Duodenal mucosa (tissue), 2 donors: ENCODE measurements around the gene TRPM4.

Experiments
- H3K27ac ChIP-seq: one replicate; pipeline ENCODE4 v1.7.0; 2013; ENCODE audit warnings: low read depth, low read length
- H3K27me3 ChIP-seq, 2 donors: one replicate each; pipeline ENCODE4 v1.7.0; 2013; ENCODE audit warnings: low read length in 2 of 2, control low read depth in 1 of 2; ENCODE audit not compliant: insufficient read depth in 2 of 2, control insufficient read depth in 1 of 2
- H3K36me3 ChIP-seq, 2 donors: one replicate each; pipeline ENCODE4 v1.7.0; 2013; ENCODE audit warnings: low read length in 2 of 2, control low read depth in 1 of 2; ENCODE audit not compliant: insufficient read depth in 2 of 2, control insufficient read depth in 1 of 2
- H3K4me1 ChIP-seq, 2 donors: one replicate each; pipeline ENCODE4 v1.7.0; 2013; ENCODE audit warnings: low read length in 2 of 2, control low read depth in 1 of 2; ENCODE audit not compliant: insufficient read depth in 2 of 2, control insufficient read depth in 1 of 2
- H3K4me3 ChIP-seq, 2 donors: one replicate each; pipeline ENCODE4 v1.7.0; 2013; ENCODE audit warnings: low read length in 2 of 2, low read depth in 1 of 2
- H3K9ac ChIP-seq, 2 donors: one replicate each; pipeline ENCODE4 v1.7.0; 2013; ENCODE audit warnings: low read length in 2 of 2, low read depth in 1 of 2
- H3K9me3 ChIP-seq, 2 donors: one replicate each; pipeline ENCODE4 v1.7.0; 2013; ENCODE audit warnings: low read length in 2 of 2, control low read depth in 1 of 2; ENCODE audit not compliant: control insufficient read depth in 1 of 2

The TRPM4 gene

DNA sequence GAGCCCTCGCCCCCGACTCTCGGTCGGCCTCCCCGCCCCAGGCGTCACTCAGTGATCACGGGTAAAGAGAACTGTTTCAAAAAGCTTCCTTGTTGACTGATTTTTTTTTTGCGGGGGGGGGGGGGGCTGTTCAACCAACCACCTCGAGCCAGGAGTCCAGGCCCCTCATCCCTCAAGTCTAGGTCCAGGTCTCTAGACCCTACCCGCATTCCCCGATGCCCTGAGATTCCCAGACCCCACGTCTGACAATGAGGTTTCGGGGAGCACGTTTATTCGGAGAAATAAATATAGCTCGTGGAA lies 6.7 kb upstream of the TRPM4 start:
- Histone ChIP-seq H3K27ac (peak overlapping the region; percentile 97), H3K4me3 (peak overlapping the region; percentile 88 to 97), H3K36me3 (no peaks in the 10 kb centered on the region), H3K4me1 (peaks cover 37% of the 10 kb centered on the region in 2 donors), H3K27me3 (peaks cover 0 to 5% of the 10 kb centered on the region in 2 donors), H3K9ac (peak overlapping the region; percentile 98 to 99), H3K9me3 (no peaks in the 10 kb centered on the region)

GRCh38 chr19:49151267-49152118 lies 6.1 kb upstream of the TRPM4 start:
- peaks cover 0 to 5% of the 10 kb centered on the region in 2 donors for H3K27me3 ChIP-seq
- peak overlapping the region; percentile 97 for H3K27ac ChIP-seq
- H3K4me3 ChIP-seq, result peak overlapping the region; percentile 88 to 97
- no peaks in the 10 kb centered on the region for H3K9me3 ChIP-seq
- H3K4me1 ChIP-seq, result peaks cover 32% of the 10 kb centered on the region in 2 donors
- H3K9ac ChIP-seq, result peak overlapping the region; percentile 54 to 99
- no peaks in the 10 kb centered on the region for H3K36me3 ChIP-seq

GRCh38 chr19:49152119-49152550 lies 5.5 kb upstream of the TRPM4 start:
- no peak overlapping the region for H3K4me3 ChIP-seq
- H3K27ac ChIP-seq, result no peak overlapping the region
- H3K9me3 ChIP-seq, result no peaks in the 10 kb centered on the region
- H3K4me1 ChIP-seq, result peaks cover 32 to 33% of the 10 kb centered on the region in 2 donors
- H3K36me3 ChIP-seq, result no peaks in the 10 kb centered on the region
- H3K9ac ChIP-seq, result no peak overlapping the region
- H3K27me3 ChIP-seq, result peaks cover 0 to 5% of the 10 kb centered on the region in 2 donors

GRCh38 chr19:49153167-49153809 lies 4.3 kb upstream of the TRPM4 start:
- Histone ChIP-seq H3K27ac (no peak overlapping the region), H3K27me3 (peaks cover 0 to 2% of the 10 kb centered on the region in 2 donors), H3K9me3 (no peaks in the 10 kb centered on the region), H3K9ac (no peak overlapping the region), H3K4me3 (no peak overlapping the region), H3K4me1 (peaks cover 26 to 31% of the 10 kb centered on the region in 2 donors), H3K36me3 (no peaks in the 10 kb centered on the region)

GRCh38 chr19:49154279-49154678 lies 3.3 kb upstream of the TRPM4 start:
- Histone ChIP-seq H3K9ac (no peak overlapping the region), H3K4me1 (peaks cover 18 to 27% of the 10 kb centered on the region in 2 donors), H3K9me3 (no peaks in the 10 kb centered on the region), H3K4me3 (no peak overlapping the region), H3K27ac (no peak overlapping the region), H3K27me3 (no peaks in the 10 kb centered on the region), H3K36me3 (no peaks in the 10 kb centered on the region)

GRCh38 chr19:49155005-49155819 lies 2.4 kb upstream of the TRPM4 start, which contains the start of gene HRC:
TSS of gene HRC (minus strand) at chr19:49155396. CDS start at chr19:49155237, 159 bp downstream.
- no peaks in the 10 kb centered on the region for H3K27me3 ChIP-seq

DNA sequence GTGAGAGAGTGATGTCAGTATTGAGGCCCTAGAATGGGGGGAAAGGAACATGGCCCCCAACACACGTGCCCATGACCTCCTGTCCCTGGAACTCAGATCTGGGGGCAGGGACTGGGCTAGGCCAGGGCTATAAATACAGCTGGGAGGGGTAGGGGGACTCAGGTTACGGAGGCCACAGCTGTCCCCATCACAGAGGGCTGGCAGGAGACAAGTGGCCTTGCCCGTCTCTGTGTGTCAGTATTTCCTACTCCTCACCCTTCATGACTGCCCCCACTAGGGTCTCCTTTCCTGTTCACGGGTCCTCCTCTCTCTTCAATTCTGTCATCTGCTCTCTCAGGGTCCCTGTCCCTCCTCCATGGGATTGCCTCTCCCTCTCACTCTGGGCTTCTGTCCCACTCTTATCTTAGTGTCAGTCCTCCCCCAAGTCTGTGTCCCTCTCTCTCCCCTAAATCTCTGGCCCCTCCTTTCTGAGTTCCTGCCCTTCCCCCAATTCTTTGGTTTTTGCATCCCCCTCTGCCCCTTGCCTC lies 1.7 kb upstream of the TRPM4 start:
- no peak overlapping the region for H3K27ac ChIP-seq

More at GRCh38 chr19:49155005-49155819, 2.4 kb upstream of the TRPM4 start, which contains the start of gene HRC:
- Histone ChIP-seq H3K27ac (no peak within 1 kb of the TSS), H3K4me1 (peaks cover 16 to 25% of the 10 kb centered on the region in 2 donors), H3K9ac (no peak within 1 kb of the TSS), H3K9me3 (no peaks in the 10 kb centered on the region), H3K36me3 (no peaks in the 10 kb centered on the region), H3K4me3 (no peak within 1 kb of the TSS)

GRCh38 chr19:49160450-49161189 lies 3.0 kb downstream of the TRPM4 start:
- no peaks in the 10 kb centered on the region for H3K36me3 ChIP-seq
- no peaks in the 10 kb centered on the region for H3K9me3 ChIP-seq
- peaks cover 26 to 31% of the 10 kb centered on the region in 2 donors for H3K4me1 ChIP-seq
- no peak overlapping the region for H3K27ac ChIP-seq
- no peaks in the 10 kb centered on the region for H3K27me3 ChIP-seq
- H3K9ac ChIP-seq, result no peak overlapping the region
- peak overlapping the region; percentile 28 to 40 for H3K4me3 ChIP-seq

More for the DNA sequence above, 1.7 kb upstream of the TRPM4 start:
- peaks cover 22 to 31% of the 10 kb centered on the region in 2 donors for H3K4me1 ChIP-seq
- no peak overlapping the region for H3K9ac ChIP-seq
- no peaks in the 10 kb centered on the region for H3K9me3 ChIP-seq
- H3K27me3 ChIP-seq, result no peaks in the 10 kb centered on the region
- H3K4me3 ChIP-seq, result no peak overlapping the region
- no peaks in the 10 kb centered on the region for H3K36me3 ChIP-seq

DNA sequence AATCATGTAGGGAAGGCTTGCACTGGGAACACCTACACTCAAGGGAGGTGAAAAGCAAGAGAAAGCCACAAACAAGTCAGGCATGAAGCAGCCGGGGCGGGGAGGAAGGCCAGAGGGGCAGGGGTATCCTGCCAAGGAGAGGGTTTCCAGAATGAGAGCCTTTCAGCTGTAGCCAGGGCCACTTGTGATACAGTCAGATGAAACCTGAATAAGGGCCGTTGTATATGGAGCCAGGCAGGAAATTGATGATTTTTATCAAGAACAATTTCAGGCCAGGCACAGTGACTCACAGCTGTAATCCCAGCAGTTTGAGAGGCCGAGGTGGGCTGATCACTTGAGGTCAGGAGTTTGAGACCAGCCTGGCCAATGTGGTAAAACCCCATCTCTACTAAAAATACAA lies 4.4 kb downstream of the TRPM4 start:
- Histone ChIP-seq H3K36me3 (no peaks in the 10 kb centered on the region), H3K9me3 (no peaks in the 10 kb centered on the region), H3K4me1 (peaks cover 28 to 33% of the 10 kb centered on the region in 2 donors), H3K27ac (no peak overlapping the region), H3K27me3 (no peaks in the 10 kb centered on the region), H3K4me3 (no peak overlapping the region), H3K9ac (no peak overlapping the region)
